GM11168 (cell line): ENCODE data around the gene DEDD2.

Experiments used
- in situ Hi-C: fragments of 300-500 bp; cut with MboI; formaldehyde crosslinking; loops from one replicate; pipeline ENCODE4 v1.12.0; 2022; ENCODE audit warnings: low sequenced_read_pairs; ENCODE audit not compliant: unreplicated experiment

Gene DEDD2

DNA sequence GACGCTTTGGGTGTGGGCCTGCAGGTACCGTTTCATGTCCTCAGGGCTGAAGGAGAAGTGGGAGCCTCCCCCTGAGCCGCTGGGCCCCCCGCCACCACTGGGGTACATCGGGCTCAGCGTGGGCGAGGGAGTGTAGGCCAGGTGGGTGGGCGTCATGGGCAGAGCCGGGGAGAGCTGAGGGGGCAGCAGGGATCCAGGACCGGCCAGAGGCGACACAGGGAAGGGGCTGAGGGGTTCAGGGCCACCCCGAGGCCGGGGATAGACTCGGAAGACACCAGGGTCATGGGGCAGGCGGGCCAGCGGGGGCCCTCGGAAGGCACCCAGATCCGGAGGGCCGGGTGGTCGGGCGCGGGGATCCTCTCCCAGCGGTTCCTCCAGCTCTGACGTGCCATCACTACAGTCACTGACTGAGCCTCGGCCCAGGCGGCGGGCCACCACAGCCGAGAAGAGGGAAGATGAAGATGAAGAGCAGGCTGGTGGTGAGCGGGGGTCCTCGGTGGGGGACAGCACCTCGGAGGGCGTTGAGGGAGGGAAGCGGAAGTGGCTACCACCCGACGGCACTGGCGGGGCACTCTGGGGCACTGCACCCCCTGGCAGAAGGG is 31.8 kb upstream of the DEDD2 start:
- in situ Hi-C loops = no loop called here

- in situ Hi-C loops = no loop called here
Observed at GRCh38 chr19:42248270-42249148, 31.0 kb upstream of the DEDD2 start.

DNA sequence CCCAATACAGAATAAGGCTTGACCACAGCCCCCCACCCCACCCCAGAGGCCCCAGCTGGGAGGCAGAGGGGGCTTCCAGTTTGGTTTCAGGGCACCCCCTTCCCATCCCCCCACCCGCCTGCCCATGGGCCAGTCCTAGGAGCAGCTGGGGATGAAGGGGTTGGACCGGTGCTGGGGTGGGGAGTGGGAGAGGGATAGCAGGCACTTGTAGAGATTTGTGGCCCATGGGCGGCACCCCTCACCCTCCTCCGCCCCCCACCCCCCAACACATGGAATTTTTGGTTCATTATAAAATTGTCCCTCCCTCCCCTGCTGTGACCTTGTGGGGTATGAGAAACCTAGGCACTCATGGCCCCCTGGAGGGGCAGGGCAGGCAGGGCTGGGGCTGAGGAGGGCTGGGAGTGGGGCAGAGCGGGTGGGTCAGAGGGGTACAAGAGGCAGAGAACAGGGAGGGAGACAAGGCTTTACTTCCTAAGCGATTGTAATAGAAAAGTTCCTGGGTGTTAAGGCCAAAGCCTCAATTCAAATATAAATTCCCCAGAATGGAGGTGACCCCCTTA is 30.2 kb upstream of the DEDD2 start:
- in situ Hi-C loops = no loop called here

DNA sequence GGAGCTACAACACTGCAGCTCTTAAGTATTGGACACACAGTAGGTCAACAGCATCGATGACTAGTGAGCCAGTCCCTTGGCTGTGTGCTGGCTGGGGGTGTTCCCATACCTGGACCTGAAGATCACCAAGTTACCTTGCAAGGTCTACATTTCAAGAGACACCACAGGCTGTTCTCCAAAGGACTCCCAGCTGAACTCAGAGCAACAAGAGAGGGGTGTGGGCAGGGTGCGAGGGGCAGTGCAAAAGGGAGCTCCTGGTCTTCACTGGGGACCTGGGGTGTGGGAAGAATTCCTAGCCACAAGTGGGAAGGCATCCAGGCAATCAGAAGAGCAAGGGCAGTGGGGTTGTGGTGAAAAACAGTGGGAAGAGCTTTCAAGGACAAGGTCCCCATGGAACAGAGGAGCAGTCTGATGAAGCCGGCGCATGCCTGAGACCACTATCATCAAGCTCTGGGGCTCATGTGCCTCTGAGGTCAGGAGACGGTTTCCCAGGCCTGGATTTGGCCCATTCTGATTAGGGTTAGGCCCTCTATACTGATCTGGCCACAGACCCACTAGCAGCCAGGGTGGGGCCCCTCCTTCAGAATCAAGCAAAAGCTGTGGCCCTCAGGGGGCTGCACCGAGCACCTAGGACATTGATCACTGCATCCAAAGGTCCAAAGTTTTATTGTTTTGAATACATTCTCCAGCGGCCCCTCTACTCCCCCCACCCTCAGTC is 29.6 kb upstream of the DEDD2 start:
- in situ Hi-C loops = no loop called here

- in situ Hi-C loops = no loop called here
Observed at GRCh38 chr19:42246143-42246921, 28.9 kb upstream of the DEDD2 start.

DNA sequence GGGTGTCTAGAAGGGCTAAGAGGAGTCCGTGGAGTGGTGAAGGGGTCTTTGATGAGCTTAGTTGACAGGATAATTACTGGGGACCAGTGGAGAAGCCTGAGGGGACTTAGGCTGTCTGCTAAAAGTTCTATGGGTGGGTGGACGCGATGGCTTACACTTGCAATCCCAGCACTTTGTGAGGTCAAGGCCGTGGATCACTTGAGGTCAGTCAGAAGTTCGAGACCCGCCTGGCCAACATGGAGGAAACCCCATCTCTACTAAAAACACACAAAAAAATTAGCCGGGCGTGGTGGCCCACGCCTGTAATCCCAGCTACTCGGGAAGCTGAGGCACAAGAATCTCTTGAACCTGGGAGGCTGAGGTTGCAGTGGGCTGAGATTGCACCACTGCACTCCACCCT is 27.8 kb upstream of the DEDD2 start:
- in situ Hi-C loops = no loop called here

DNA sequence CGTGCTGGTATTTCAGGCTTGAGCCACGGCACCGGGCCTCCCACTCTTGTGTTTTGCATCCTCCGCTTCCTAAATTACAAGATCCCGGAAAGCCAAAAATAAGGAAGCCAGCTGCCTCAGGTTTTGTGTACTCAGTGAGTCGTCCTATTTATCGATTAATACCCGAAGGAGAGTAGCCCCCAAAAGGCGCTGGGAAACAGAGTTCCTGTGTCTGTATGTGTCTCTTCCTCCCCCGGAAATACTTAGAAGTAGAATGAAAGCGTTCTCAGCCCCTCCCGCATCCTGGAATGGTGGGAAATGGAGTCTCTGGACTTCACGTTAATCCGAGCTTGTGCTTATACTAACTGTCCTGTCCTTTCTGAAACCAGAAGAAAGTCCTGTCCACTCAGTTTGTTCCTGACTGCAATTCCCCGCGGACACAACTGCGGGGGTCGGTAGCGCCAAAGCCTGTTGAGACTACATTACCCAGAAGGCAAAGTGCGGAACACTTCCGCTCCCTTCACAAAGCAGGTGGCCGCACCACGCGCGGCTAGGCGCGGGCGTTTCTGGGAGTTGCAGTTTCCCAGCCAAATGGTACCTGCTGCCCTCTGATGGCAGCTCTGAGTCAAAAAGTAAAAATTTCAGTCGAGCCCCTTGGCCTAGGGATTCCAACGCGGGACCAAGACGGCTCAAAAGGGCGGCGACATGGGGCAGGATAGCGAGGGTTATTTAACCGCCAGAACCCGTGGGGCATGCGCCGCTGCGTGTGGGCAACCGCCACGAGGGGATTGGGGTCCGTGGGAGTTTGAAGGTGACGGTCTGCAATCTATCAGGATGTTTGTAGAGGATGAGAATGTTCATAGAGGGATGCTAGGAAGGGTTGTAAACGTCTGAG is 27.1 kb upstream of the DEDD2 start:
- in situ Hi-C loops = no loop called here

DNA sequence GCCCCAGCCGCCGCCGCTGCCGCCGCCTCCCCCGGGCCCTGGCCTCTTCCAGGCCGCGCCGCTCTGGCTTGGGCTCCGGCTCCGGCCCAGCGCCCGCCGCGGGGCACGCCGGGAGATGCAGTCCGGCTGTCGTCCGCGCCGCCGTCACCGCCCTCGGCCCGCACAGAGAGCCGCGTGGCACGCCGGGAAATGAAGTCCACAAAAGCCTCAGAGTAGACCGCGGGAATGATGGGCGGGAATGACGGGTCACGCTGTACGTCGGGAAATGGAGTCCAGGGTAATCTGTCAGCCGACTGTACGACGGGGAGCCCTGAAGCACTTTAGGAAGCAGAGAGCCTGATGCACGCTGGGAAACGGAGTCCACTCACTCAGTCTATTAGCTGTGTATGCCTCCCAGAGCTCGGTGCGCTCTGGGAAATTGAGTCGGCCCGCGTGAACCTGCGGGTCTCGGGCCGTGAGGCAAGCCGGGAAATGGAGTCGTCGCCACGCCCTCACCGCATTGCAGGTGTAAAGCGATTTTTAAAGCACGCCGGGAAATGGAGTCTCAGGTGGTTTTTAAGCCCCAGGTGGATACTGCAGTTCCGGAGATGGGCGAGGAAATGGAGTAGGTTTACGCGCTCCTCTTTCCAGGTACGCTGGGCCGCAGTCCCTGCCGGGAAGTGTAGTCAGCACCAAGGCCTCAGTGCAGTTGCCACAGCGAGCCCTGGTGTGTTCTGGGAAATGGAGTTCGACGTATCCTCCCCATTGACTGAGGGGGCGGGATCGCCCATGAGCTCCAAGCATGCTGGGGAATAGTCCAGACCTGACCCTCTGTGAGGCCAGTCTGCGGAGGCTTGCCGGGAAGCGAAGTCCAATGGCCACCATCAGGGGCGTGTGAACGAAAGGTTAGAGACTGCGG is 25.3 kb upstream of the DEDD2 start, which contains the start of gene GSK3A:
Gene GSK3A (minus strand): TSS at position 91 of the 898 bp plus-strand sequence. CDS start 137 bp downstream, outside the sequence.
- in situ Hi-C loops = no loop called here

GRCh38 chr19:42242069-42242511 is 24.6 kb upstream of the DEDD2 start:
- in situ Hi-C loops = no loop called here

DNA sequence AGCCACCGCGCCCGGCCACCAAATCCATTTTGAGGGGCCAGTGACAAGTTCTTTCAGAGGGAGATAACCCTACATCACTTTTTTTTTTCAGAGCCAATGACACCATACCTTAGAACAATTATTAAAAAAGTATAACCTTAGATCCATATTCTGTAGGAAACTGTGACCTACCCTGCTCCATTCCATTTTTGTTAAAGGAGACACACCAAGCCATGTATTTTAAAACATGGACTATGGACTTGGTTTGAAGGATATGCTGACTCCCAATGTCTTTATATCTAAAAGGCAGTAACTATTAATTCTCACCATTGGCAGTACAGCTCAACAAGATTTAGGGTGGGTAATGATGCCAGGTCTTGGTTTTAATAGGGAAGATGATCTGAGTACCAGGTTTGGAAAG is 23.8 kb upstream of the DEDD2 start:
- in situ Hi-C loops = no loop called here

- in situ Hi-C loops = no loop called here
Observed at GRCh38 chr19:42239544-42240220, 22.2 kb upstream of the DEDD2 start.

DNA sequence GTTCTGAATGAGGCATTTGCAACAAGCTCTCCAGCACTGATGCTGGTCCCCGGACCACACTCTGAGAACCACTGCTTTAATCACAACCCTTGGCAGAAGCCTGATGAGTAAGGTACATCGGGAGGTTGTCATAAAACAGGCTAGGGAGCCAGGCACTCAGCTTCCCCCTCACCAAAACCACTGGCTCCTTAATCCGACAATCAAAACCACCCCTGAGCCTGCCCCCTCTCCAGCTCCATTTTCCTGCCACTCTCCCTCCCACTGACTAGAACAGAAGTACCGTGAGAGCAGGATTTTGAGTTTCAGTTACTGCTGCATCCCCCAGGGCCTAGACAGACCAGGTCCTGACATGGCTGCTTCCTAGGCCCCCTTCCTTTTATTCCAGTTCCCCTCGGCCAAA is 17.7 kb upstream of the DEDD2 start:
- in situ Hi-C loops = no loop called here

- in situ Hi-C loops = no loop called here
Observed at GRCh38 chr19:42234364-42234763, 16.9 kb upstream of the DEDD2 start.

DNA sequence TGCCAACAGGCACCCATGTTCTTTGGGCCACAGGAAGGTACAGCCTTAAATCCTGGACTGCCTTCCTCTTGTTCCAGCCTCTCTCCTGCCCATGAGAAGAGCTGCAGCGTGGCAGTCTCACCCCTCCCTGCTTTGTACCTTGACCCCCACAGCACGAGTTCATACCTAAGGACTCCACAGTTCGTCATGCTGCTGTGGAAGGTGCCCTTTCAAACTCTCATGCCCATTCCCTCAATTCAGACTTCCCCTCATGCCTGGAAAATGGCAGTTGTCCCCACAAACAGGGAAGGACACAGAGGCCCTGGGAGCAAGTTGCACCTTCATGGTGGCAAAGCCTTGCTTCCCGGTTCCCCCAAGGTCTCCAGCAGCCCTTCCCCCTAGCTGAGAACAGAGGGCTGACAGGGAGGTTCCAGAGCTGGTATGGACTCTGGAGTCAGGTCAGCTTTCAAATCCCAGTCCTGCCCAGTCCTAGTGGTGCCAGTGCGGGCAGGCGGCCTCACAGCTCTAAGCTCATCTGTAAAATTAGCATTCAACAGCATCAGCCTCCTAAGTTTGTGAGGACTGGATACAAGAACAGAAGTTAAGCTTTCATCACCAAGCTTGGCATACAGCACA is 16.3 kb upstream of the DEDD2 start:
- in situ Hi-C loops = no loop called here

- in situ Hi-C loops = no loop called here
Observed at GRCh38 chr19:42233106-42233505, 15.6 kb upstream of the DEDD2 start.

DNA sequence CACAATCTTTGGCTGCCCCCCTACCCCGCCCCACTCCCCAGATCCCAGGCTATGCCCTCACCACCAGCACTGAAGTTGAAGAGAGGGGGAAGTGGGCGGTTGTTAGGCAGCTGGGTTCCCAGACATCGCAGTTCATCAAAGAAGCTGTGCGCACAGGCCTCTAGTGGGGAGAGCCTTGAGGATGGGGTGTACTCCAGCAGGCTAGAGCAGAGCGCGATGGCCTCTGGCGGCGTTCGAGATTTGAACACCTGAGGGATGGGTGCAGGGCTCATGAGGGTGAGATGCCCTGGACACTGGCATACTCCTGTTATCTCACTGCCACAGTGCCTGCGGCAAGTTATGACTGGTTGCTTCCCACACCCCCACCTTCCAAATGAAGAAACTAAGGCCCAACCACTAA is 15.0 kb upstream of the DEDD2 start:
- in situ Hi-C loops = no loop called here

GRCh38 chr19:42230571-42230970 is 13.1 kb upstream of the DEDD2 start:
- in situ Hi-C loops = no loop called here
